Fibroblast of lung (primary cell): ENCODE results near the gene IL17B. TPM values are rescaled to one million over a fixed set of nuclear protein-coding genes. Genes with fewer than 3 reads are reported as not detected.
A peak's percentile ranks its signal among the peaks of the same experiment; 100 is the strongest.

Source experiments
- DNase-seq, 2 donors: peaks; one replicate each; pipeline versions ENCODE4 v3.0.0 to v3.0.0-alpha.2; 2010; ENCODE audit warnings: low read depth in 2 of 2
- H2AFZ ChIP-seq: 2 replicates; pipeline ENCODE4 v1.5.1; 2012; ENCODE audit warnings: low read length, control low read depth, inconsistent platforms
- H3K27ac ChIP-seq: 2 replicates; pipeline ENCODE4 v1.5.1; 2011; ENCODE audit warnings: low read length, control low read depth; ENCODE audit not compliant: insufficient read depth
- H3K27me3 ChIP-seq: 2 replicates; pipeline ENCODE4 v1.5.1; 2011; ENCODE audit warnings: mild to moderate bottlenecking, low read length; ENCODE audit not compliant: control insufficient read depth, insufficient read depth
- H3K36me3 ChIP-seq: 2 replicates; pipeline ENCODE4 v1.5.1; 2011; ENCODE audit warnings: low read length; ENCODE audit not compliant: control insufficient read depth, insufficient read depth
- H3K4me1 ChIP-seq: 2 replicates; pipeline ENCODE4 v1.5.1; 2011; ENCODE audit warnings: low read length; ENCODE audit not compliant: control insufficient read depth, insufficient read depth; ENCODE audit errors: extremely low read depth
- H3K4me2 ChIP-seq: 2 replicates; pipeline ENCODE4 v1.5.1; 2011; ENCODE audit warnings: low read length, control low read depth; ENCODE audit not compliant: insufficient read depth; ENCODE audit errors: extremely low read depth
- H3K4me3 ChIP-seq, 4 experiments: fragments of 200-600 bp in 1 of 4; sonication (generic) in 1 of 4; replicated peaks in 1 of 4; 2 replicates each; pipeline ENCODE4 v1.5.1; 2011 to 2016; ENCODE audit warnings: low read length in 4 of 4, low read depth in 3 of 4, mild to moderate bottlenecking in 3 of 4, control low read depth in 2 of 4, inconsistent platforms in 1 of 4, mixed read lengths in 1 of 4; ENCODE audit not compliant: insufficient read depth in 1 of 4; ENCODE audit errors: control extremely low read depth in 1 of 4
- H3K79me2 ChIP-seq: 2 replicates; pipeline ENCODE4 v1.5.1; 2012; ENCODE audit warnings: mild to moderate bottlenecking, low read length, inconsistent platforms; ENCODE audit not compliant: control insufficient read depth, insufficient read depth
- H3K9ac ChIP-seq: 2 replicates; pipeline ENCODE4 v1.5.1; 2011; ENCODE audit warnings: mild to moderate bottlenecking, low read length, control low read depth; ENCODE audit not compliant: insufficient read depth
- H3K9me3 ChIP-seq: 2 replicates; pipeline ENCODE4 v1.5.1; 2012; ENCODE audit warnings: low read depth, low read length; ENCODE audit not compliant: control insufficient read depth, insufficient read depth
- H4K20me1 ChIP-seq: 2 replicates; pipeline ENCODE4 v1.5.1; 2011; ENCODE audit warnings: low read length; ENCODE audit not compliant: control insufficient read depth, insufficient read depth; ENCODE audit errors: extremely low read depth
- EZH2 ChIP-seq: IDR thresholded peaks from 2 replicates; pipeline ENCODE4 v1.5.1; 2012; ENCODE audit warnings: low read length, control low read depth, mild to moderate bottlenecking; ENCODE audit errors: missing control alignments
- polyA plus RNA-seq, 2 donors: library from polyadenylated mRNA; depleted of rRNA in 1 of 2; stranded (reverse) in 1 of 2; unstranded in 1 of 2; fragments of >200 nt; gene quantifications; 2 replicates each; pipeline ENCODE4 v1.2.1, GENCODE V29; 2011 to 2012; ENCODE audit warnings: missing spikeins in 1 of 2
- total RNA-seq: library from RNA; depleted of rRNA; stranded (reverse); fragments of >200 nt; gene quantifications from 2 replicates; pipeline ENCODE4 v1.2.1, GENCODE V29; 2014
- TF ChIP-seq, protein P1 (sequence below), 2 donors: IDR thresholded peaks in 1 of 2; conservative IDR thresholded peaks in 1 of 2; 1 replicate in 1 of 2; 2 replicates in 1 of 2; pipeline ENCODE4 v1.5.1; 2011 to 2012; ENCODE audit warnings: low read length in 2 of 2, control low read depth in 1 of 2, inconsistent platforms in 1 of 2, low read depth in 1 of 2, mild to moderate bottlenecking in 1 of 2

The IL17B gene
- total and polyA plus RNA-seq, 2 donors (not counting 1 experiment from before 2014, with no cell fraction given): 0.34 TPM; not detected in 1

- H3K4me1 ChIP-seq: peaks cover 4% of the 10 kb centered on the region
- no peak overlapping the region for H3K4me3 ChIP-seq
- no peak overlapping the region for H2AFZ ChIP-seq
- no peak for TF ChIP-seq EZH2
- TF ChIP-seq, protein P1, sequence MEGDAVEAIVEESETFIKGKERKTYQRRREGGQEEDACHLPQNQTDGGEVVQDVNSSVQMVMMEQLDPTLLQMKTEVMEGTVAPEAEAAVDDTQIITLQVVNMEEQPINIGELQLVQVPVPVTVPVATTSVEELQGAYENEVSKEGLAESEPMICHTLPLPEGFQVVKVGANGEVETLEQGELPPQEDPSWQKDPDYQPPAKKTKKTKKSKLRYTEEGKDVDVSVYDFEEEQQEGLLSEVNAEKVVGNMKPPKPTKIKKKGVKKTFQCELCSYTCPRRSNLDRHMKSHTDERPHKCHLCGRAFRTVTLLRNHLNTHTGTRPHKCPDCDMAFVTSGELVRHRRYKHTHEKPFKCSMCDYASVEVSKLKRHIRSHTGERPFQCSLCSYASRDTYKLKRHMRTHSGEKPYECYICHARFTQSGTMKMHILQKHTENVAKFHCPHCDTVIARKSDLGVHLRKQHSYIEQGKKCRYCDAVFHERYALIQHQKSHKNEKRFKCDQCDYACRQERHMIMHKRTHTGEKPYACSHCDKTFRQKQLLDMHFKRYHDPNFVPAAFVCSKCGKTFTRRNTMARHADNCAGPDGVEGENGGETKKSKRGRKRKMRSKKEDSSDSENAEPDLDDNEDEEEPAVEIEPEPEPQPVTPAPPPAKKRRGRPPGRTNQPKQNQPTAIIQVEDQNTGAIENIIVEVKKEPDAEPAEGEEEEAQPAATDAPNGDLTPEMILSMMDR (conservative IDR thresholded peaks at IDR 0.05 in 1 of 2, IDR thresholded peaks at IDR 0.05 in 1 of 2; ENCODE audit: low read depth in 1 of 2, low read length in 2 of 2): no peak
- DNase-seq: no peak
- no peaks in the 10 kb centered on the region for H3K9me3 ChIP-seq
- peaks cover 14% of the 10 kb centered on the region for H3K36me3 ChIP-seq
- H3K27me3 ChIP-seq: no peaks in the 10 kb centered on the region
- no peak overlapping the region for H3K9ac ChIP-seq
- H3K27ac ChIP-seq: no peak overlapping the region
- peaks cover 22% of the 10 kb centered on the region for H3K79me2 ChIP-seq
- H4K20me1 ChIP-seq: no peaks in the 10 kb centered on the region
- H3K4me2 ChIP-seq: no peak overlapping the region
Observed at GRCh38 chr5:149349382-149349781, 29.7 kb downstream of the IL17B start.

- H3K36me3 ChIP-seq: peaks cover 14% of the 10 kb centered on the region
Observed at GRCh38 chr5:149348518-149348917, 30.6 kb downstream of the IL17B start.

GRCh38 chr5:149345892-149346222, 33.2 kb downstream of the IL17B start:
- peak overlapping the region; percentile 87 for H2AFZ ChIP-seq
- peaks cover 22% of the 10 kb centered on the region for H3K79me2 ChIP-seq
- peak overlapping the region; percentile 74 for H3K27ac ChIP-seq
- H3K4me3 ChIP-seq: peak overlapping the region; percentile 69 to 94 (median 83)
- peak overlapping the region; percentile 83 for H3K9ac ChIP-seq
- peaks cover 7% of the 10 kb centered on the region for H3K36me3 ChIP-seq
- H3K9me3 ChIP-seq: no peaks in the 10 kb centered on the region
- DNase-seq: peak; percentile 50 to 56
- H4K20me1 ChIP-seq: no peaks in the 10 kb centered on the region
- peak overlapping the region; percentile 91 for H3K4me2 ChIP-seq
- no peaks in the 10 kb centered on the region for H3K27me3 ChIP-seq
- TF ChIP-seq, protein P1 (conservative IDR thresholded peaks at IDR 0.05 in 1 of 2, IDR thresholded peaks at IDR 0.05 in 1 of 2; ENCODE audit: low read depth in 1 of 2, low read length in 2 of 2): no peak
- no peak for TF ChIP-seq EZH2
- peaks cover 4% of the 10 kb centered on the region for H3K4me1 ChIP-seq

More at GRCh38 chr5:149348518-149348917, 30.6 kb downstream of the IL17B start:
- Histone ChIP-seq H3K79me2 (peaks cover 22% of the 10 kb centered on the region), H3K9ac (no peak overlapping the region), H3K4me1 (peaks cover 4% of the 10 kb centered on the region), H2AFZ (no peak overlapping the region), H3K9me3 (no peaks in the 10 kb centered on the region), H3K27ac (no peak overlapping the region), H3K4me2 (no peak overlapping the region), H4K20me1 (no peaks in the 10 kb centered on the region), H3K4me3 (no peak overlapping the region), H3K27me3 (no peaks in the 10 kb centered on the region)
- TF ChIP-seq, protein P1 (conservative IDR thresholded peaks at IDR 0.05 in 1 of 2, IDR thresholded peaks at IDR 0.05 in 1 of 2; ENCODE audit: low read depth in 1 of 2, low read length in 2 of 2): no peak
- TF ChIP-seq EZH2: no peak
- no peak for DNase-seq
